Measurements from ENCODE around the gene SLPI.

The SLPI gene

GRCh38 chr20:45246109-45246508 lies 8.3 kb downstream of the SLPI start:
- H3K4me3 ChIP-seq (replicated peaks in 1 of 2; ENCODE audit: low read depth in 2 of 2, low read length in 2 of 2) = no peak overlapping the region
- DNase-seq (ENCODE audit: low read depth in 2 of 2) = no peak
- TF ChIP-seq, protein P1, sequence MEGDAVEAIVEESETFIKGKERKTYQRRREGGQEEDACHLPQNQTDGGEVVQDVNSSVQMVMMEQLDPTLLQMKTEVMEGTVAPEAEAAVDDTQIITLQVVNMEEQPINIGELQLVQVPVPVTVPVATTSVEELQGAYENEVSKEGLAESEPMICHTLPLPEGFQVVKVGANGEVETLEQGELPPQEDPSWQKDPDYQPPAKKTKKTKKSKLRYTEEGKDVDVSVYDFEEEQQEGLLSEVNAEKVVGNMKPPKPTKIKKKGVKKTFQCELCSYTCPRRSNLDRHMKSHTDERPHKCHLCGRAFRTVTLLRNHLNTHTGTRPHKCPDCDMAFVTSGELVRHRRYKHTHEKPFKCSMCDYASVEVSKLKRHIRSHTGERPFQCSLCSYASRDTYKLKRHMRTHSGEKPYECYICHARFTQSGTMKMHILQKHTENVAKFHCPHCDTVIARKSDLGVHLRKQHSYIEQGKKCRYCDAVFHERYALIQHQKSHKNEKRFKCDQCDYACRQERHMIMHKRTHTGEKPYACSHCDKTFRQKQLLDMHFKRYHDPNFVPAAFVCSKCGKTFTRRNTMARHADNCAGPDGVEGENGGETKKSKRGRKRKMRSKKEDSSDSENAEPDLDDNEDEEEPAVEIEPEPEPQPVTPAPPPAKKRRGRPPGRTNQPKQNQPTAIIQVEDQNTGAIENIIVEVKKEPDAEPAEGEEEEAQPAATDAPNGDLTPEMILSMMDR (IDR thresholded peaks at IDR 0.05; ENCODE audit: low read depth, low read length) = no peak

GRCh38 chr20:45238139-45238538 lies 16.2 kb downstream of the SLPI start:
- no peak for DNase-seq (ENCODE audit: low read depth in 2 of 2)
- TF ChIP-seq, protein P1 (IDR thresholded peaks at IDR 0.05; ENCODE audit: low read depth, low read length) = no peak
- no peak overlapping the region for H3K4me3 ChIP-seq (replicated peaks in 1 of 2; ENCODE audit: low read depth in 2 of 2, low read length in 2 of 2)

- TF ChIP-seq, protein P1 (IDR thresholded peaks at IDR 0.05; ENCODE audit: low read depth, low read length) = peak; percentile 34
- no peak for DNase-seq (ENCODE audit: low read depth in 2 of 2)
- H3K4me3 ChIP-seq (replicated peaks in 1 of 2; ENCODE audit: low read depth in 2 of 2, low read length in 2 of 2) = no peak overlapping the region
Observed at GRCh38 chr20:45235995-45236394, 18.4 kb downstream of the SLPI start.

DNA sequence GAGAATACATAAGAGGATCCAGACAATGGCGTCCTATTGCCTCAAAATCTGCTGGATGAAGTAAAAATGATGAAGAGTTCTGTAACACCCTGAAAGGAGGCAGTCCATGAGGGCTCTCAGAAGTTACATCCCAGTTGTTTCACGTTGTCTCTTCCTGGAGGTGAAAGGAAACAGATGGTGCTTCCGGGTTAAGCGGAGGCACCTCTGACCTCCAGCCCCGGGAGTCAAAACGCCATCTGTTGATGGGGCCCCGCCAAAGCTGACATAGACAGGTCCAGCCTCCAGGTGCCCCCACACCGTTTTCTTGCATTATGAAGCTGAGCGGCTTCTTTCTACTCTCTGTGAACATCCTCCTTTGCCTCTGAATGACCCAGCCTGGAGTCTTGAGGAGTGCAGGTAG lies 23.7 kb downstream of the SLPI start:
- no peak overlapping the region for H3K4me3 ChIP-seq (replicated peaks in 1 of 2; ENCODE audit: low read depth in 2 of 2, low read length in 2 of 2)
- no peak for DNase-seq (ENCODE audit: low read depth in 2 of 2)
- TF ChIP-seq, protein P1 (IDR thresholded peaks at IDR 0.05; ENCODE audit: low read depth, low read length) = no peak

- no peak overlapping the region for H3K4me3 ChIP-seq (replicated peaks in 1 of 2; ENCODE audit: low read depth in 2 of 2, low read length in 2 of 2)
- TF ChIP-seq, protein P1 (IDR thresholded peaks at IDR 0.05; ENCODE audit: low read depth, low read length) = peak; percentile 61
- peak; percentile 7 to 13 for DNase-seq (ENCODE audit: low read depth in 2 of 2)
Observed at GRCh38 chr20:45229264-45230056, 24.9 kb downstream of the SLPI start.

GRCh38 chr20:45226287-45226686 lies 28.1 kb downstream of the SLPI start:
- TF ChIP-seq, protein P1 (IDR thresholded peaks at IDR 0.05; ENCODE audit: low read depth, low read length) = no peak
- no peak overlapping the region for H3K4me3 ChIP-seq (replicated peaks in 1 of 2; ENCODE audit: low read depth in 2 of 2, low read length in 2 of 2)
- no peak for DNase-seq (ENCODE audit: low read depth in 2 of 2)
